Panc1 (cell line): ENCODE measurements around the gene TACC2. TPM values are rescaled to one million over a fixed set of nuclear protein-coding genes. Genes with fewer than 3 reads are reported as not detected.
"Not testable (repeated sequence)": the region's sequence is repeated elsewhere in the genome, so short reads cannot be mapped to it uniquely, and the experiment has no call there.

Experiments
- ATAC-seq: fragments of 200-7000 bp; cut with Tn5 transposase; 2 replicates; pipeline ENCODE4 v1.9.1; 2020; ENCODE audit warnings: mild to moderate bottlenecking, moderate library complexity
- BruUV-seq: library from RNA; stranded (reverse); fragments of 400-500 nt; replicated peaks from 2 replicates; lab custom pipeline; 2021; lab: Mats Ljungman, UMichigan
- CTCF ChIA-PET: fragments of 300-600 bp; sonication (Branson Sonifier 250); formaldehyde crosslinking; loops from one replicate; lab custom pipeline; 2022; ENCODE audit warnings: antibody characterized with exemption; lab: Charles Lee
- POLR2A ChIA-PET: fragments of 300-600 bp; sonication (Branson Sonifier 250); formaldehyde crosslinking; loops from one replicate; lab custom pipeline; 2022; ENCODE audit warnings: antibody characterized with exemption; lab: Charles Lee
- DNase-seq: peaks from one replicate; pipeline ENCODE4 v3.0.0-alpha.2; 2010; ENCODE audit warnings: low read depth, low spot score
- H3K27ac ChIP-seq: 2 replicates; pipeline ENCODE4 v1.5.1; 2011; ENCODE audit warnings: mild to moderate bottlenecking, low read length, inconsistent platforms
- H3K27me3 ChIP-seq: fragments of 200-500 bp; sonication (Bioruptor generic); 2 replicates; pipeline ENCODE4 v1.6.0; 2014; ENCODE audit warnings: low read length, inconsistent platforms; ENCODE audit not compliant: control insufficient read depth, insufficient read depth
- H3K36me3 ChIP-seq: fragments of 200-500 bp; sonication (Bioruptor generic); 2 replicates; pipeline ENCODE4 v1.5.1; 2014; ENCODE audit warnings: inconsistent platforms, mild to moderate bottlenecking, low read length, moderate library complexity; ENCODE audit not compliant: control insufficient read depth, insufficient read depth
- H3K4me1 ChIP-seq: 2 replicates; pipeline ENCODE4 v1.5.1; 2011; ENCODE audit warnings: inconsistent platforms, mild to moderate bottlenecking, low read length, moderate library complexity; ENCODE audit not compliant: control insufficient read depth, insufficient read depth
- H3K4me3 ChIP-seq, 2 experiments: 2 replicates each; pipeline ENCODE4 v1.5.1; 2011 to 2012; ENCODE audit warnings: low read depth in 2 of 2, low read length in 2 of 2, mild to moderate bottlenecking in 2 of 2, inconsistent platforms in 1 of 2, moderate library complexity in 1 of 2
- H3K9me3 ChIP-seq: fragments of 200-500 bp; sonication (Bioruptor generic); 2 replicates; pipeline ENCODE4 v1.5.1; 2014; ENCODE audit warnings: low read depth, mild to moderate bottlenecking, inconsistent platforms, low read length, moderate library complexity; ENCODE audit not compliant: control insufficient read depth, insufficient read depth
- CTCF ChIP-seq: fragments of 450-650 bp; IDR thresholded peaks from 2 replicates; pipeline ENCODE4 v1.5.1; 2017; ENCODE audit warnings: mild to moderate bottlenecking
- POLR2AphosphoS5 ChIP-seq: IDR thresholded peaks from 2 replicates; pipeline ENCODE4 v1.6.1; 2012; ENCODE audit warnings: mild to moderate bottlenecking, low read depth, low read length, moderate library complexity
- SIN3A ChIP-seq: IDR thresholded peaks from 2 replicates; pipeline ENCODE4 v1.6.1; 2012; ENCODE audit warnings: low read depth, mild to moderate bottlenecking, low read length, moderate library complexity, borderline replicate concordance; ENCODE audit not compliant: insufficient read depth
- TCF7L2 ChIP-seq: IDR thresholded peaks from 2 replicates; pipeline ENCODE4 v1.6.1; 2011; ENCODE audit warnings: mild to moderate bottlenecking, low read depth, low read length, inconsistent platforms
- in situ Hi-C: cut with HindIII; loops from 2 replicates; pipeline ENCODE4 v1.10.0; 2016; ENCODE audit warnings: low sequenced_read_pairs, low pct_unique_long_range_greater_than_20kb
- intact Hi-C: fragments of 100-400 bp; cut with micrococcal nuclease; formaldehyde crosslinking; loops from one replicate; pipeline ENCODE4 v1.10.0; 2022; ENCODE audit not compliant: unreplicated experiment
- total RNA-seq: library from RNA; stranded (reverse); gene quantifications from one replicate; pipeline ENCODE4 v1.2.1, GENCODE V29; 2021; ENCODE audit not compliant: unreplicated experiment
- TF ChIP-seq, protein P1 (sequence below), 2 experiments: IDR thresholded peaks; 2 replicates each; pipeline ENCODE4 v1.6.1; 2011 to 2012; ENCODE audit warnings: low read depth in 2 of 2, control low read depth in 1 of 2, low read length in 1 of 2, mild to moderate bottlenecking in 1 of 2, moderate library complexity in 1 of 2; ENCODE audit not compliant: insufficient read depth in 1 of 2

TACC2 gene
- total RNA-seq, 1 experiment from 2014 or later: 133 TPM

DNA sequence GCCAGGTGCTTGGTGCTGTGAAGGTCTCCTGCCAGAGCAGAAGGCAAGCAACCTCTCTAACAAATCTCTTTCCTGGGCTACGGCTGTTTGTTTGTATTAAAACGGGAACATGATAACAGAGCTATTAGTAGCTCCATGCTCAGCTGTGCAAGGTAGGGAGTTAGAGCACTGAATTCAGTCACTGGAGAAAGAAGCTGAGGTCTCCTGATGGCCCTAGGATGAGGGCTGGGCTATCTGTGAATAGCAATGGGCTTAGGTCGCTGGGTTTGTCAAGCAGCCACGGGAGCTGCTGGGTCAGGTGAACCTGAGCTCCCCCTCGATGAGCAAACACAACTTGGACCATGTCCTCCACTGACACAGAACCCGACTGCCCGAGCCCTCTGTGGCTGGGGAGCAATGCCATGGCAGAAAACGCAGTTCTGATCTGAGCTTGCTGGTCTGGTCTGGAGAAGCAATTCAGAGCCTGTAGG lies 24.4 kb downstream of the TACC2 start:
- no peaks in the 10 kb centered on the region for H3K9me3 ChIP-seq
- ChIA-PET CTCF (no interaction called here), POLR2A (interaction anchor here (0.6 kb wide), 1 partner anchor 28 kb away, joined by 7 read pairs; no protein-coding TSS in a partner anchor)
- no TSS peak for BruUV-seq
- no peak overlapping the region for H3K27ac ChIP-seq
- no peak overlapping the region for H3K4me3 ChIP-seq
- ATAC-seq: peak; percentile 31; the same call in 1 of the 2 replicates
- intact Hi-C loops (no loop called here), in situ Hi-C loops (no loop called here)
- peaks cover 1% of the 10 kb centered on the region for H3K4me1 ChIP-seq
- no peaks in the 10 kb centered on the region for H3K36me3 ChIP-seq
- TF ChIP-seq TCF7L2 (no peak), CTCF (no peak), POLR2AphosphoS5 (no peak), SIN3A (no peak)
- TF ChIP-seq, protein P1, sequence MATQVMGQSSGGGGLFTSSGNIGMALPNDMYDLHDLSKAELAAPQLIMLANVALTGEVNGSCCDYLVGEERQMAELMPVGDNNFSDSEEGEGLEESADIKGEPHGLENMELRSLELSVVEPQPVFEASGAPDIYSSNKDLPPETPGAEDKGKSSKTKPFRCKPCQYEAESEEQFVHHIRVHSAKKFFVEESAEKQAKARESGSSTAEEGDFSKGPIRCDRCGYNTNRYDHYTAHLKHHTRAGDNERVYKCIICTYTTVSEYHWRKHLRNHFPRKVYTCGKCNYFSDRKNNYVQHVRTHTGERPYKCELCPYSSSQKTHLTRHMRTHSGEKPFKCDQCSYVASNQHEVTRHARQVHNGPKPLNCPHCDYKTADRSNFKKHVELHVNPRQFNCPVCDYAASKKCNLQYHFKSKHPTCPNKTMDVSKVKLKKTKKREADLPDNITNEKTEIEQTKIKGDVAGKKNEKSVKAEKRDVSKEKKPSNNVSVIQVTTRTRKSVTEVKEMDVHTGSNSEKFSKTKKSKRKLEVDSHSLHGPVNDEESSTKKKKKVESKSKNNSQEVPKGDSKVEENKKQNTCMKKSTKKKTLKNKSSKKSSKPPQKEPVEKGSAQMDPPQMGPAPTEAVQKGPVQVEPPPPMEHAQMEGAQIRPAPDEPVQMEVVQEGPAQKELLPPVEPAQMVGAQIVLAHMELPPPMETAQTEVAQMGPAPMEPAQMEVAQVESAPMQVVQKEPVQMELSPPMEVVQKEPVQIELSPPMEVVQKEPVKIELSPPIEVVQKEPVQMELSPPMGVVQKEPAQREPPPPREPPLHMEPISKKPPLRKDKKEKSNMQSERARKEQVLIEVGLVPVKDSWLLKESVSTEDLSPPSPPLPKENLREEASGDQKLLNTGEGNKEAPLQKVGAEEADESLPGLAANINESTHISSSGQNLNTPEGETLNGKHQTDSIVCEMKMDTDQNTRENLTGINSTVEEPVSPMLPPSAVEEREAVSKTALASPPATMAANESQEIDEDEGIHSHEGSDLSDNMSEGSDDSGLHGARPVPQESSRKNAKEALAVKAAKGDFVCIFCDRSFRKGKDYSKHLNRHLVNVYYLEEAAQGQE (IDR thresholded peaks at IDR 0.05; ENCODE audit: insufficient read depth in 1 of 2, low read depth in 2 of 2, low read length in 1 of 2): no peak
- no peak for DNase-seq
- H3K27me3 ChIP-seq: no peaks in the 10 kb centered on the region

- no peak for TF ChIP-seq POLR2AphosphoS5
- TF ChIP-seq, protein P1 (IDR thresholded peaks at IDR 0.05; ENCODE audit: insufficient read depth in 1 of 2, low read depth in 2 of 2, low read length in 1 of 2): no peak
- no peak for TF ChIP-seq CTCF
- TF ChIP-seq SIN3A: no peak
- TF ChIP-seq TCF7L2: no peak
- intact Hi-C loops: no loop called here
- ChIA-PET CTCF (interaction anchor here (0.6 kb wide), 1 partner anchor 15 kb away, joined by 6 read pairs; no protein-coding TSS in a partner anchor), POLR2A (interaction anchor here (0.6 kb wide), 1 partner anchor 170 kb away, joined by 5 read pairs; no protein-coding TSS in a partner anchor)
- Histone ChIP-seq H3K9me3 (no peaks in the 10 kb centered on the region), H3K4me1 (peaks cover 13% of the 10 kb centered on the region), H3K27ac (no peak overlapping the region), H3K36me3 (no peaks in the 10 kb centered on the region), H3K27me3 (no peaks in the 10 kb centered on the region), H3K4me3 (no peak overlapping the region)
- ATAC-seq (no peak), DNase-seq (no peak)
- in situ Hi-C loops: no loop called here
- no TSS peak for BruUV-seq
Observed at GRCh38 chr10:122014652-122015248, 25.8 kb downstream of the TACC2 start.

- H3K4me1 ChIP-seq: peaks cover 22% of the 10 kb centered on the region
- H3K27me3 ChIP-seq, ATAC-seq, in situ Hi-C loops, H3K4me3 ChIP-seq, POLR2A ChIA-PET, BruUV-seq, DNase-seq, intact Hi-C loops, H3K36me3 ChIP-seq, H3K27ac ChIP-seq, CTCF ChIA-PET, H3K9me3 ChIP-seq: not testable (repeated sequence)
Observed at GRCh38 chr10:122017926-122018325, 29.0 kb downstream of the TACC2 start.
